ENCODE results near the gene DLEC1.
"Not testable (repeated sequence)": the region's sequence is repeated elsewhere in the genome, so short reads cannot be mapped to it uniquely, and the experiment has no call there.

Gene DLEC1

DNA sequence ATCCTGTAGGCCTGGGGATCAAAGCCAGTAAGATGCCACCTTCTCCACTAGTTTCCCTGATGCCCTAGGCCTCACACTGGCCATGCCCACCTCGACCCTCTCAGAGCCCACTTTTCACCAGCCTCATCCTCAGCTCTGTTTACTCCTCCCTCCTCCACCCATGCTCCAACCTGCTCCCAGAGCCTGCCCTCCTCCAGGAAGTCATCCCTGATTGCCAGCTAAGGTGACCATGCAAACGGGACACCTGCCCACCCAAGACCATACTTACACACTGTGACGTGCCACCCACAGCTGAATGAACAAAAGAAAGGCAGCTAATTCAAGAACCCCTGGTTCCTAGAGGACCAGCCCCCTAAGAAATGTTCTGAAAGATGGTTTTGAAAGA lies 18.7 kb upstream of the DLEC1 start:
- no peak for DNase-seq

DNA sequence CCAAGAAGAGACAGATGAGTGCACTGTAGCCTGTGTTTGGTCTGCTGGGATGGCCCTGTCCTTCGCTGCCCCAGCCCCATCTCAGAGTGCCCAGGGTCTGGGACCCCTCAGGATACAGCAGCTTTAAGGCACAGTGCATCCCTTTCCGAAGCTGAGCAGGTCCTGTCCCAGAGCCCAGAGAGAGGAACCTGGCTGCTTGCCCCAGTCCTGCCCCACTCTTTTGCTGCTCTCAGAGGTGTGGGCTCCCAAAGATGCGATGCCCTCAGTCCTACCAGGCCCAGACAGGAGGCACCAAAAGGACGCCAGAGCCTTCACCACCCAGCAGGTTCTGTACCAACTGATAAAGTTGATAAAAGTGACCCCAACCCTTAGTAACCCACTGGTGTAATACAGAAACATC lies 17.8 kb upstream of the DLEC1 start:
- no peak for DNase-seq

DNA sequence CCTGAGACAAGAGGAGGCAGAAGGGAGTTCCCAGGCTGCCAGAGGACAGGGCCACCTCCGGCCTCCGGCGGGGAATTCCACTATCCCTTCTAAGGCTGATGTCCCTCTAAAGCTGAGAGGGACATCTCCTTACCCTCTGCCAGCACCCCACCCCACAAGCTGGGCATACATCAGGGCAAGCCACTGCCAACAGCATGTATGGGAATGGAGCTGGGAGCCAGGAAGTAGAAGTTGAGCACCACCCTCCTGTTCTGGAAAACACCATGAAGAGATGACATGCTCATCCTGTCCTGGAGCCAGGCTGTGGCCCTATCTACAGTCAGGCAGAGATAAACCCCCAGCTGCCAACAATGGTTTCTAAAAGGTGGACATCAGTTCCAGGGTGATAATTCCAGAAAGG lies 16.7 kb upstream of the DLEC1 start:
- DNase-seq: no peak

DNA sequence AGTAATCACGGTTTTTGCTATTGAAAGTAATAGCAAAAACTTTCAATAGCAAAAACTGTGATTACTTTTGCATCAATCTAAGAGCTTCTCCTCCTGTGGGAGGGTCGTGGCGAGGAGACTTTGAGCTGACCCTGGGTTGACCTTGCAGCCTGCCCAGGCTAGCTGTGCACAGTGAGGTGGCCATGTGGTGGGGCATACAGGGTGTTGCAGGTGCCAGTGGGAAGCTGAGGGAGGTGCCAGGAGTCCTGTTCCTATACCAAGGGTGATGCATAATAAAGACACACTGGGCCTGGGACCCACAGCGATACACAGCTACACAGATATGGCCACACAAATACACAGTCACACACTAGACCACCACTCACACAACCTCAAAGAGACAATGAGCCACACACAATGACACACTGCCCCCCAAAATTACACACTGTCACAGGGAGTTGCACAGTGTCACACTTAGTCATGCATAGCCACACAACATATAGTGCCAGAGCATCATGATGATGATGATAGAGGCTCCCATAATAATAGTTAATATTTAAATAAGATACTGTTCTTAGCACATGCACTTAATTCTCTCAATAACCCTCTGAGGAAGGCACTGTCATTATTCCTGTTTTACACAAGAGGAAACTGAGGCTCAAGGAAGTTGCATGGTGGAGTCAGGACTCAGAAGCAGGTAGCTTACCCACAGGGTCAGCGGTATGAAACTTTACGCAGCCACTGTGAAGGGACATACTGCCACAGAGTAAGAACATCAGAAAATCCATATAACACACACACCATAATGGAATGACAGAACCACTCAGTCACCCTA lies 15.9 kb upstream of the DLEC1 start:
- DNase-seq: no peak

DNA sequence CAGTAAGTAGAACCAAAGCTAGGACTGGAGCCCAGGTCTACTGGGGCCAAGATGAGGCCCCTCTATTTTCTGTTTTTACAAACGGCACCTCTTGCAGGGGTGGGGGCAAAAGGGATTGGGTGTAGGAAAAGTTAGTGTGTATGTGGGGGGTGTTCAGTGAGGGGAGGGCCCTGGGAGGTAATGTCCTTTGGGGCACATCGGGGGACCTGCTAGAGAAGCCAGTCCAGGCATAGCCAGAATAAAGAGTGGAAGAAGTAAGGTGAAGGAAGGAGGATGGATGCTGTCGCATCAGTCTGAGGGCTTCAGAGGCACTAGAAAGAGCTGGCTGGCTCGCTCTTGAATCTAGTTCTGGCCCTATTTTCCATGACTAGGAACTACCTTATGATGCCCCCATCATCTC lies 12.2 kb upstream of the DLEC1 start:
- DNase-seq: no peak

DNA sequence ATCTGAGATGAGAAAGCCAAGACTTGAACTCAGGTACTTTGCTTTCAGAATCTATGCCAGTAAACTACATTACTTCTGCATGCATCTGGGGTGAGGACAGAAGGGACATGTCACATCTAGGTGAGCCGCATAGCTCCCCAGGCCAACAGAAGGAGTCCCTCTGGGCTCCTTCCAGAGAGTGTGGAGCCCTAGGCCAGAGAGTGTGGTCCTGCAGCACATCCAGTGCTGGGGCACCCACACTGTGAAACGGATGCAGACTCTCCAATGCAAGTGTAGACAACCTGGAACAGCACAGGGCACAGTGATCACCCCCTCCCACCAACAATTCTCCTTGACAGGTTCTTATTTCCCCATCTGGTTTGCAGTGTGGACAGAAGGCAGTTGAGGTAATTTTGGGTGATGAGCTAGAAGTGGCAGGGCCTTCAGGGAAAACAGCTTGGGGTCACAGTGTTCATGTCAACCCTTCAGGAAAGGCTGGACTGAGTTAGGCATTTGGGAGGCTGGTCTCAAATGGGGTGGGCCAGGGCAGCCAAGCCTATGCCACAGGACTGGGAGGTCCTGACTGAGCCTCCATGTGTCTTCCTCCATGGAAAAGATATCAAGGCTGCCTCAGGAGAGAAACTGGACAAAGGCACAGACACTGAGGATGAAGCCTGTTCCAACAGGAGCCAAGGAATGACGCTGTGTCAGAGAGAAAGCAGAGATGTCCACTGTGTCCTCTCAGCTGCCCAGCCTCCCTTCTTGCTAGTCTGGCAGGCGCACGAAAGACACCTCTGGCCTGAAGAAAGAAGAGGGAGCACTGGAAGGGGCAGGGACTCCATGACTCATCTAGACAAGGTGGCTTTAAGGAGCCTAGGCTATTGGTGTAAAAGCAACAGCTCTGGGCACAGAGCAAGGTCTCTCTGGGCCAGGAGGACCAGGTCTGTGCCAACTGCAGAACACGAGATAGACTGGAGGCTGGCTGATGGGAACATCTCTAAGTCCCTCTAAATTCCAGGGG lies 11.2 kb upstream of the DLEC1 start:
- no peak for DNase-seq

DNA sequence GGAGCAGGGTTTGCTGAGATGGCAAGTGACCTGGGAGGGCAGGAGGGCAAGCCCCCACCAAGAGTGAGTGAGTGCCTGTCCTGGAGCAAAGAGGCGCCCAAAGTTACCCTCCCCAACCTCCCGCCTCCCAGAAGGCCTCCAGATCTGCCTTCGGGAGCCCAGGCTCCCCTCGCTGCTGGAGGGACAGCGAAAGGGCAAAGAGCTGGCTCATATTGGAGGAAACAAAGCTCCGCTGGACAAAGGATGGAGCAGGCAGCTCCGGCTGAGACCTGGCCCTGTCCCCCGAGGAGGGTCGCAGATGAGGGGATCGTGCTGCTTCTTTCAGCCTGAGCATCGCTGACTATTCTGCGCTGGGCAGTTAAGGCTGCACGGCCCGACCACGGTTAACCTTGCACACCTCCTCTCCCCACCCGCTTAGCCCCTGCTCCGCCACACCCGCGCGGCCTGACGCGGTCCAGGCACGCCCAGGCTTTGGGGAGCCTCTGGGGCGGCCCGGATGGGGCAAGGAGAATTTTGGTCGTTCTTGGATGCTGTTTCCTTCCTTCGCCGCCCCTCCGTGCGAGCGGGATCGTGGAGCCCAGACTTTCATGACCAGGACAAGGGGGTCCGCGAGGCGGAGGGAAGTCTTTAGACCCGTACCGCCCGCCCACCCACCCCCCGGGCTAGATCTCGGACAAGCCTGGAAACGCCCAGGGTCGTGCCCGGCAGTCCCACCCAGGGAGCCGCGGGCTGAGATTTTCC lies 10.2 kb upstream of the DLEC1 start:
- DNase-seq: no peak

DNA sequence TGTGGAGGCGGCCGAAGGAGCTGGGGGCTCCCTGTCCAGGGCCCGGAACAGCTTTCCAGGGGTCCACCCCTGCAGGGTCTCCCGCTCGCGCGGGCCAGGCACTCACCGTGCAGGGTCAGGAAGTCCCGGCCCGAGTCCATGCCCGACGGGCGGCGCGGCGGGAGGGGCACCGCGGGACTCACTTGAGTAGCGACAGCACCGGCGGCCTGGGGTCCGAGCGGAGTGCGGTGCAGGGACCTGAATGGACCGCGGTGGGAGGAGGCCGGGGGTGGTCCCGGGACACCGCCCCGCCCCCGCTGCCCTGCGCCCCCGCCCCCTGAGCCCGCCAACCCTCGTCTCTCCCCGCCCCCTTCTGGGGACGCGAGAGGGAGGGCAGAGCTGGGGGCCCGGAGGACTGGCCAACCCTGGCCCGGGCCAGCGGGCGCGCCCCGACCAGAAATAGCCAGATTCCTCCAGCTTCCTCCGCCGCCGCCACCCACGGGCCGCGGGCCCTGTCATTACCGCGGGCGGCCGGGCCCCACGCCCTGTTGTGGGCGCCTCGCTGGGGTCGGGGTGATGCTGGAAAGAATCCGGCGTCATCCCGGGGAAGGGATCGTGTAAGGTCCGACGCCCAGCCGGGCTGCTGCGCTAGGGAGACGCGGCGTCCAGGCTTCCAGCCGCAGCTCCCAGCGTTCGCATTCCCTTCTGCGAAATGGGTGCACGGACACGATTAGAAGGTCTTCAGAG lies 9.4 kb upstream of the DLEC1 start, which contains the start of gene PLCD1:
TSS of gene PLCD1 (minus strand) at position 243 of the 726 bp plus-strand sequence. CDS start at position 140, 103 bp downstream.
- DNase-seq: no peak

DNA sequence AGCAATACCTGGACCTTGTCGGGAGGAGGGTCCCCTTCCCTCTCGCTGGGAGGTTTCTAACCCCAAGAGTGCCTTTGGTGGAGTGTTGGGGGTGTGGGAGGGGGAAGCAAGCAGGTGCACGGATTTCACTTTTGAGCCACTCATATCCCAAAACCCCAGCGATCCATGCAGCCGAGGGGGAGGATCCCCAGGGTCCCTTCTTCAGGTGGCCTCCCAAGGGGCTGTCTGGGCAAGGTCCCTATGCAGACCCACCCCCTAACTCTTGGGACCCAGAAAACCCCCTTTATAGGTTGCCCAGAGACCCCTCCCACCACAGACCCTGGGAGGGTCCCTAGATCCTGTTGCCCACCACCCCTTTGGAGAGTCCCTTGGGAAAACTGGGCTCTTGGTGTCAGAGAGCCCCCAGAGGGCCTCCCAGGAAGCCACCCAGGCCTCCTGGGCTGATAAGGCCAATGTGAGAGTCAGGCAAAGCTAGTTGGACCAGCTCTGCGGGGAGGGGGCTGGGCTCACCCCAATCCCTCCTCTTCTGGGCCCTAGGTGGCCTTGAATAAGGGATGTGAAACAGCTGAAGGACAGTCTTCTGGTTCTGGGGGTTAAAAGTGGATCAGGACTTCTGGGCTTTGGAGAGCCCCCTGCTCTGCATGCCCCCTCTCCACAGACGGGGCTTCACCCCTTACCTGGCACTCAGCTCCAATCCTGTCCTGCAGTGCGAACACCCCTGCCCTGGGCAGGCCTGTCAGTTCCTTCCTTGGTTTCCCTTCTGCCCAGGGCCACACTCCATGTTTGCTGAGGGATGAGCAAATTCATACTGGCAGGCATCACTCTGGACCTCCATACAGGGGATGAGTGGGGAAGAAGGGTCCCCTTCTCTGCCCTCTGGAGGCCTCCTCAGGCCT lies 8.6 kb upstream of the DLEC1 start:
- DNase-seq: no peak

DNA sequence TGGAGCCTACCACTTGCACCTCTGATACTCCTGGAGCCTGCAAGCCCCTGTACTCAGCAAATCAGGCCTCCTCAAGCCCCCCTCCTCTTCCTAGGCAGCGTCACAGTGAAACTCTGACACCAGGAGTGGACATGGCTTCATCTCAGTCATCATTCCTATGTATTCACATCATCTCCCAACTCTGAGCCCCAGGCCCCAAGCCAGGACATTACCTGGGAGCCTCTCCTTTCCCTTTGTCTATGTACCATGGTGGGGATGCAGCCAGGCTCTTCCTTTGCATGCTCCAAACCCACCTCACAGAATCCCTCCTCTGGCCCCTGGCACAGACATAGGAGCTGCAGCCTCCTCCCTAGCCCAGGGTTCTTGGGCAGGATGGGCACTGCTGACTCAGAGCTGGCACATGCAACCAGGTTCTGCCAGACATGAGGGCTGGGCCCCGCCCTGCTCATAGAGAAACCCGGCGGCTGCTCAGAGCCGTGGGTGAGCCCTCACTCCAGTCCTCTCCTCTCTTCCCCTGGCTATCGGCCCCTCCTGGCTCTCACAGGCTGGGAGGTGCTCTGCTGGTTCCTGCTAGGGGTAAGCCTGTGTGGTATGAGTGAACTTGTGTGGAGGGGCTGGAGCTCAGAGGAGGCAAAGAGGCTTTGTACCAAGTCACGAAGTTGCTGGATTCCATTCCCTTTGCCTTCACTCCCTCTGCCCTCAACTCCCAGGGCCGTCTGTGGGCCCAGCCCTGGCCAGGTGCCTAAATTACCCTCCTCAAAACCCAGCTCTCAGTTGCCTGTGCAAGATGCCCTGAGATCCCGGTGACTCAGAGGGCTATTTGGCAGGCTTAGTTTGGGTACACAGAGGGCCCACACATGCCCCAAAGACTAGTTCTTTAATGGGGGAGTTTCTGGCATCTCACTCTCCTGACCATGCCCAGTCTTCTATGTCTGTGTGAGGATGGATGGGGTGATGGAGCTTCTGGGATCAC lies 7.7 kb upstream of the DLEC1 start:
- no peak for DNase-seq

DNA sequence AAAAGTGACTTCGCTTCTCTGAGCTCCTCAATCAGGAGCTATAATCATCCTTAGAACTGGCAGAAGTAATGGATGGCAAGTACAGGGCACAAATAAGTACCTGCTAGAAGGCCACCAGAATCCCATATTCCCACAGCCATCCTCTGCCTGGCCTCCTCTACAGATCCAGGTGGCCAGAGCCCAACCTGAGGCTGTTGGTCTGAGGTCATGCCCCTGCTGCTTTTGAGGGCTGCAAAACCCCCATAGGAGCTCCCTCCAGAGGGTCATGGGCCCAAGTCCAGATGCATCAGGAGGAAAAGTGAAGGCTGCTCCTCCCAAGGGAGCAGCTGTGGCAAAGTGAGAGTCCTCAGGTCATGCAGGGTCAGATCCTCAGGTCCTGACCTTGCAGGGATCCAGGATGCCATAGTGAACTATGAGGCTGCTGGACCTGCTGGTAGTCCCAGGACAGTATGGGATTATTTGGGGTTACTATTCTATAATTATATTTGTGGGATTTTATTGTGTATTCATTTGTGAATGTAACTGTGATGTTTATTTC lies 6.6 kb upstream of the DLEC1 start:
- DNase-seq: no peak

DNA sequence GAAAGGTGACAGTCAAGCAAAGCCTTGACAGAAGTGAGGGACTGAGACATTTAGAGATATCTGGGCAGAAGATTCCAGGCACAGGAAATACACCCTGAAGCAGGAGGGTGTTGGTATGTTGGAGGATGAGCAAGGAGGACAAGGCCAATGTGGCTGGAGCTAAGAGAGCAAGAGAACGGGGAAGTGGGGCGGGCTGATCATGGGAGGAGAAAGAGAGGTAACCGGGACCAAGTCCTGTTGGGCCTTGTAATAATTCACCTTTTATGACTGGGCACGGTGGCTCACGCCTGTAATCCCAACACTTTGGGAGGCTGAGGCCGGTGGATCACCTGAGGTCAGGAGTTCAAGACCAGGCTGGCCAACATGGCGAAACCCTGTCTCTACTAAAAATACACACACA lies 5.4 kb upstream of the DLEC1 start:
- DNase-seq: not testable (repeated sequence)

DNA sequence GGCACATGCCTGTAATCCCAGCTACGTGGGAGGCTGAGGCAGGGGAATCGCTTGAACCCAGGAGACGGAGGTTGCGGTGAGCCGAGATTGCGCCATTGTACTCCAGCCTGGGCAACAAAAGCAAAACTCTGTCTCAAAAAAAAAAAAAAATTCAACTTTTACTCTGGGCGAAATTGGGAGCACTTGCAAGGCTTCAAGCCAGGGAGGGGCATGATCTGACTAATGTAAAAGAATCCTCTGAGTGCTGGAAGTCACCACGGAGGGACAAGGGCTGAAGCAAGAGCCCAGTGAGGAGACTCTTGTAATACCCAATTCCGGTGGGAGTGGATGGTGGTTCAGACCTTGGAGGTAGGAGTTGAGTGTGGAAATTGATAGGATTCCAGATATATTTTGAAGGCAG lies 4.7 kb upstream of the DLEC1 start:
- DNase-seq: not testable (repeated sequence)

DNA sequence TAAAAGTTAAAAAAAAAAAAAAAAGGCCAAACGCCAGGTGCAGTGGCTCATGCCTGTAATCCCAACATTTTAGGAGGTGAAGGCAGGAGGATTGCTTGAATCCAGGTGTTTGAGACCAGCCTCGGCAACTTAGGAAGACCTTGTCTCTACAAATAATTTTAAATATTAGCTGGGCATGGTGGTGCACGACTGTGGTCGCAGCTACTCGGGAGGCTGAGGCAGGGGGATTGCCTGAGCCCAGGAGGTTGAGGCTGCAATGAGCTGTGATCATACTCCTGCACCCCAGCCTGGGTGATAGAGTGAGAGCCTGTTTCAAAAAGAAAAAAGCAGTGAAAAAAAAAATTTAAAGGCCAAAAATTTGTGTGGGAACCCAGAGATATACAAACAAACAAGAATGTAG lies 2.7 kb upstream of the DLEC1 start:
- DNase-seq: no peak

DNA sequence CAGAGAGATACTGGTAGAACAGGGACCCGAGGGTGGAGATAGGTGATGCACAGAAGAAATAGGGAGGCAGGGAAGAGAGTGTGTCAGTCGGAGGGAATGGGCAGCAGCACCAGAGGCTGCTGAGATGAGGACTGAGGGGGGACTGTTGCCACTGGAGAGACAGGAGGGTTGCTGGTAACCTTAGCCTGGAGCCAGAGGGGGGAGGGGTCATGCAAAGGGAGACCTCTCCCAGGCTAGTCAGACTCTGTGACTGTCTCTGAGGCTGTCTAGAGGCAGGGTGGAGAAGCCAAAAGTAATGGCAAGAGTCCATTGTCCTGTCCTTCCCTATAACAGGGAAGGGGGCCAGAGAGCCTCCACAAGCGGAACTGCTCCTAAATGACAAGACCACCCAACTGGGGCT lies 2.1 kb upstream of the DLEC1 start:
- DNase-seq: no peak

DNA sequence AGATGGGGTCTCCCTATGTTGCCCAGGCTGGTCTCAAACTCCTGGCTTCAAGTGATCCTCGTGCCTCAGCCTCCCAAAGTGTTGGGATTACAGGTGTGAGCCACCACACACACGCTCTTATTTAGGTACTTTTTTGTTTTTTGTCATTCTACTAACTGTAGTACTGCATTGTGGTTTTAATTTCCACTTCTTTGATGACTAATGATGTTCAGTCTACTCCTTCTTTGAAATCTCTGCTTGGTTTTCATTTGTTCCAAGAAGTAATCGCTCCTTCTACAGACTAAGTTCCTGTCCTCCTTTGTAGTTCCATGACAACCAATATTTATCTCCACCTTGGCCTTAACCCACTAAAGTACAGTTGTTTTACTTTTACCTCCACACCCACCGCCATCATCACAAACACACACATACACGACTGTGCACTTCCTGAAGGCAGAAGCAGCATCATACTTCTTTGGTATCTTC lies 529 bp upstream of the DLEC1 start:
- no peak for DNase-seq

DNA sequence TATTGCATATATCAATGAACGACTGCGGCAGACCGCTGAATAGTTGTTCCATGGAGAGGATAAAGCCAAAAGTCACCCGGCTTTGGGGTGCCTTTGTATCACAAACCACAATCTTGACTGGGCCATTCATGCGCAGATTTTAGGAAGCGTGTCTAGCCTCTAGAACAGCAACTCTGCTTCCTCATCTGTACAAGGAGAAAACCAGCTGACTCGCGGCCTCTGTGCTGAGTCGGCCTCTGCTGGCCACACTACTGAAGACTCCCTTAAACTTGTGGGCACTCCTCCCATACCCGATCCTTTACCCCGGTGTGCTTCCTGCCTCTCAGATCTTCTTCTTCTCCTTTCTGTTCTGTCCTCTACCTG lies 872 bp downstream of the DLEC1 start:
- DNase-seq: peak; percentile 24 to 58

DNA sequence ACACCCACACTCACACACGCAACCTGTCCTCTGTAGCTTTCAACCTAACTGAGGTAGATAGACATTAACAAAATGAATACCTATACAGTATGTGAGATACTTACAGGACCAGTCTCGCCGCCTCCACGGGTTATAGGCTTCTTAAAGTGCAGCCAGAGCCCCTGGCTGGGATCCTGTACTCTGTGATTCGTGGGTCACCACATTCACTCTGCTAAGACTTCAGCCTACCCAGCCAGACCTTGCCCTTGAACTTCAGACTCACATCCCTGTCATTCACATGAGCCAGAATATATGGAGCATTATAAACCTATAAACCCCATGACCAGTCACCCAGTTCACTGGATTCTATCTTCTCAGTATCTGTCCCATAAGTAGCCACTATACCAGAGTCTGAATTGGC lies 1.4 kb downstream of the DLEC1 start:
- DNase-seq: no peak

DNA sequence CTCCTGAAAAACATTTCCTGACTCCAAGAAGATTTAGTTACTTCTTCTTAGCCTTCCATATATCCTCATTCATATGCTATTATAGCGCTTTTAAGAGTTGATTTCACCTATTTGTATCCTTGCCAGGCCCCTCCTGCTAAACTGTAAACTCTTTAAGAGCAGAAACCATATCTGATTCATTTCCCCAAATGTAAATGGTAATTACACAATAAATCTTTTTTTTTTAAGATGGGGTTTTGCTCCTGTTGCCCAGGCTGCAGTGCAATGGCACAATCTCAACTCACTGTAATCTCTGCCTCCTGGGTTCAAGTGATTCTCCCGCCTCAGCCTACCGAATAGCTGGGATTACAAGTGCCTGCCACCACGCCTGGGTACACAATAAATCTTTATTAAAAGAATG lies 4.5 kb downstream of the DLEC1 start:
- no peak for DNase-seq

DNA sequence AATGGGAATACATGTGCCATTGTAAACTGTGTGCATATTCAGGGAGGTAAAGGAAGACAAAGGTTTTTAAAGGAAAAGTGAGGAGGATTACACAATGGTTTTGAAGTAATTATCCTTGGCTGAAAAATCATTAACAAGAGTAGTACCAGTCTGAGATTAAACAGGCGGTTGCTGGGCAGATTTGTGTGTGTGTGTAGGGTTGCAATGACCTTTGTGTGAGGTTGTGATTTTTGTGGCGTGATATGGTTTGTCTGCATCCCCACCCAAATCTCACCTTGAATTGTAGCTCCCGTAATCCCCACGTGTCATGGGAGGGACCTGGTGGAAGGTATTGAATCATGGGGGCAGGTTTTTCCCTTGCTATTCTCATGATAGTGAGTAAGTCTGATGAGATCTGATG lies 7.0 kb downstream of the DLEC1 start:
- DNase-seq: no peak
